GM06990 (cell line): Measurements from ENCODE around the gene FZR1.
"Not testable (repeated sequence)": the region's sequence is repeated elsewhere in the genome, so short reads cannot be mapped to it uniquely, and the experiment has no call there.

Source experiments
- DNase-seq: peaks from one replicate; pipeline ENCODE4 v3.0.0-alpha.2; 2011; ENCODE audit not compliant: insufficient read length; ENCODE audit errors: extremely low read depth
- H3K27me3 ChIP-seq: replicated peaks from 2 replicates; pipeline ENCODE4 v1.6.0; 2011; ENCODE audit warnings: low read length; ENCODE audit not compliant: control insufficient read depth, insufficient read depth
- H3K36me3 ChIP-seq: 2 replicates; pipeline ENCODE4 v1.5.1; 2011; ENCODE audit warnings: low read length; ENCODE audit not compliant: control insufficient read depth, insufficient read depth
- H3K4me3 ChIP-seq: replicated peaks from 2 replicates; pipeline ENCODE4 v1.5.1; 2011; ENCODE audit warnings: low read depth, mild to moderate bottlenecking, control low read depth, low read length
- CTCF ChIP-seq: IDR thresholded peaks from 2 replicates; pipeline ENCODE4 v1.5.1; 2011; ENCODE audit warnings: low read length, control low read depth, mild to moderate bottlenecking, inconsistent platforms; ENCODE audit not compliant: insufficient read depth, poor library complexity, severe bottlenecking

The FZR1 gene

DNA sequence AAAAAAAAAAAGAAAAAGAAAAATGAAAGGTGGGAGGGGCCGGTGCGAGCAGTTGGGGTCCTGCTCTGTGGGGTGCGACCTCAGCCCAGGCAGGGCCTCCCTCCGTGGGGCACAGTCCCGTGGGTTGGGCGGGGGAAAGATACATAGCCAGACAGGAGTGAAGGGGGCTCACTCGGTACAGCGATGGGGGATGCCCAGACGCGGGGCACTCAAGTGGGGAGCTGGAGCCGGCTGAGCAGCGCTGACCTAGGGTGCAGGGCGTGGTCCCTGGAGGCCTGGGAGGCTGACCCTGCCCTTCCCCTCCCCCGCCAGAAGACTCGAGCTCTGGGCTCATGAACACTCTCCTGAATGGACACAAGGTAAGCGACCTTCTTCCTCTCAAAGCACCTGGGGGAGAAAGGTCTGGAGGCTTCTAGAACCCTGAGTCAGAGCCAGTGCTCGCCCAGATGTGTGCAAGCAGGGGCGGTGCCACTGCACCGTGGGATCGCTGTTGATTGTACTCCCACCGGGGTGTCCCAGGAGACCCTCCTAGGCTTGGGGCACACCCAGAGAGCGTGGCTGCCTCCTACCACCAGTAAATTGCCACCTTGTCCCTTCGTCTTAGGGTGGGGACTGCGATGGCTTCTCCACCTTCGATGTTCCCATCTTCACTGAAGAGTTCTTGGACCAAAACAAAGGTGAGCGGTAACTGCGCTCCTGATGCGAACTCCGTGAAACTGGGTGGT, 70.0 kb downstream of the FZR1 start:
- TF ChIP-seq CTCF, result no peak

DNA sequence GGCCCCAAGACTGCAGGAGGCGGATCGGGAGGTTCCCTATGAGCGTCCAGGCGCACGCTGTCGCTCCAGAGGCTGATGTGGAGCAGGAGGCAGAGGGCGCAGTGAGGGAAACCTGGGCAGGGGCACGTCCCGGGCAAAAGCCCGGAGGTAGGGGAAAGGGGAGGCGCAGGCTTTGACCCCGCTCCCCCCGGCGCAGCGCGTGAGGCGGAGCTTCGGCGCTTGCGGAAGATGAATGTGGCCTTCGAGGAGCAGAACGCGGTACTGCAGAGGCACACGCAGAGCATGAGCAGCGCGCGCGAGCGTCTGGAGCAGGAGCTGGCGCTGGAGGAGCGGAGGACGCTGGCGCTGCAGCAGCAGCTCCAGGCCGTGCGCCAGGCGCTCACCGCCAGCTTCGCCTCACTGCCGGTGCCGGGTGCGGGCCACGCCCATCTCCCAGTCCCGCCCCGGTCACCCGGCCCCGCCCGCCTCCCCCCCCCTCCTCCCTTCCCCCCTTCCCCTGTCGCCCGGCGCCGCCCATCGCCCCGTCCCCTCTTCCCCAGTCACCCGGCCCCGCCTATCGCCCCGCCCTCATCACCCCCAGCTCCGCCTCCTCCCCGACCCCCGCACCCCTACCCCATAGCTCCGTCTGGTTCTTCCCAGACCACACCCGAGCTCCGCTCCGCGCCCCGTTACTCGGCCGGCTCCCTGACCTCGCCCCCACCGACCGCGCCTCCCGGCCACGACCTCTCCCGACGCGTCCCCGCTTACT, 70.8 kb downstream of the FZR1 start:
- Histone ChIP-seq H3K4me3 (no peak overlapping the region; the same call in 1 of the 2 replicates), H3K27me3 (no peaks in the 10 kb centered on the region), H3K36me3 (peaks cover 5% of the 10 kb centered on the region)
- TF ChIP-seq CTCF, result no peak
- DNase-seq, result no peak

More for the DNA sequence above, 70.0 kb downstream of the FZR1 start:
- Histone ChIP-seq H3K27me3 (no peaks in the 10 kb centered on the region), H3K36me3 (peaks cover 5% of the 10 kb centered on the region), H3K4me3 (no peak overlapping the region; the same call in 1 of the 2 replicates)
- no peak for DNase-seq

- TF ChIP-seq CTCF, result no peak
- Histone ChIP-seq H3K27me3 (no peaks in the 10 kb centered on the region), H3K4me3 (no peak overlapping the region), H3K36me3 (peaks cover 5% of the 10 kb centered on the region)
- no peak for DNase-seq
These were observed 71.7 kb downstream of the FZR1 start for GRCh38 chr19:3577723-3578344.

DNA sequence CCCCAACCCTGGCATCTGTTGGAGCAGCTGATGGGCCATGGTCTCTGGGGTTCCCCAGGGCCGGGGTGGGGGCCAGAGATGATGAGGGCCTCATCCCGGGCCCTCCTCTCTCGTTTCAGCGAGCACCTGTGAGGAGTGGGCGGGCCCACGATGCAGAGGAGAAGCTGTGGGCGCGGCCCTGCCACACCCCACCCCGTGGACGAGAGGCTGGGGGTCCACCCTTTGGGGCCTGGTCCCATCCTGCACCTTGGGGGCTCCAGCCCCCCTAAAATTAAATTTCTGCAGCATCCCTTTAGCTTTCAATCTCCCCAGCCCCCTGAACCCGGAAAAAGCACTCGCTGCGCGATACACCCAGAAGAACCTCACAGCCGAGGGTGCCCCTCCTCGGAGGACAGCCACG, 72.3 kb downstream of the FZR1 start:
- no peak for DNase-seq
- Histone ChIP-seq H3K4me3 (no peak overlapping the region), H3K36me3 (peaks cover 5% of the 10 kb centered on the region), H3K27me3 (no peaks in the 10 kb centered on the region)
- no peak for TF ChIP-seq CTCF

DNA sequence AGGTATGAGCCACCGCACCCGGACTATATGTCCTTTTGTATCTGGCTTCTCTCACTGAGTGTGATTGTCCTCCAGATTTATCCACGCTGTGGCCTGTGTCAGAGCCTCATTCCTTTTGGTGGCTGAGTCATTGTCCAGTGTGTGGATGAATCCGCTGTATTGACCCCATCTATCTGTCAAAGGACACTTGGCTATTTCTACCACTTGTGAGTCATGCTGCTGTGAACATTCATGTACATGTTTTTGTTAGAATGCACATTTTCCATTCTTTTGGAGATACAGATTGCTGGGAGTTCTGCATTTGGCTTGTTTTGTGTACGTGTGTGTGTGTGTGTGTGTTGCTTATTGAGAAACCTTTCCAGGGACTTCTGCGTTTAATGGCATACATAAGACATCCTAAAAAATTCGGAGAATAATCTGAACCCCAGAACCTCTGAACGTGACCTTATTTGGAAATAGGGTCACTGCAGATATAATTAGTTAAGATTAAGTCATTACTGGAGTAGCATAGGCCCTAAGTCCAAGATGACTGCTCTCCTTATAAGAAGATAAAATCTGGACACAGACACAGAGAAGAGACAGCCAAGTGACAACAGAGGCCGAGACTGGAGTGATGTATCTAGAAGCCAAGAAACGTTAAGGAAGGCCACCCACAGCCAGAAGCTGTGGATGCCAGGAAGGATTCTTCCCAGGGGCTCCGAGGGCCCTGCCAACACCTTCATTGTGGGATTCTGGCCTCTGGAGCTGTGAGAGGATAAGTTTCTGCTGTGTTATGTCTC, 74.2 kb downstream of the FZR1 start:
- Histone ChIP-seq H3K36me3 (peaks cover 5% of the 10 kb centered on the region), H3K4me3 (no peak overlapping the region), H3K27me3 (no peaks in the 10 kb centered on the region)
- no peak for DNase-seq
- TF ChIP-seq CTCF, result no peak

DNA sequence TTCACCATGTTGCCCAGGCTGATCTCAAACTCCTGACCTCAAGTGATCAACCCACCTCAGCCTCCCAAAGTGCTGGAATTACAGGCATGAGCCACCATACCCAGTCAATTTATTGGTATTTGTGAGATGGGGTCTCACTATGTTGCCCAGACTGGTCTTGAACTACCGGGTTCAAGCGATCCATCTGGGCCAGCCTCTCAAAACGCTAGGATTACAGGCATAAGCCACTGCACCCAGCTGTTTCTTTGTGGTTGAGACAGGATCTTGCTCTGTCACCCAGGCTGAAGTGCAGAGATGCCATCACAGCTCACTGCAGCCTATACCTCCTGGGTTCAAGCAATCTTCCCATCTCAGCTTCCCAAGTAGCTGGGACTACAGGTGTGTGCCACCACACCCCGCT, 75.7 kb downstream of the FZR1 start:
- H3K4me3 ChIP-seq, DNase-seq, H3K27me3 ChIP-seq, H3K36me3 ChIP-seq: not testable (repeated sequence)

DNA sequence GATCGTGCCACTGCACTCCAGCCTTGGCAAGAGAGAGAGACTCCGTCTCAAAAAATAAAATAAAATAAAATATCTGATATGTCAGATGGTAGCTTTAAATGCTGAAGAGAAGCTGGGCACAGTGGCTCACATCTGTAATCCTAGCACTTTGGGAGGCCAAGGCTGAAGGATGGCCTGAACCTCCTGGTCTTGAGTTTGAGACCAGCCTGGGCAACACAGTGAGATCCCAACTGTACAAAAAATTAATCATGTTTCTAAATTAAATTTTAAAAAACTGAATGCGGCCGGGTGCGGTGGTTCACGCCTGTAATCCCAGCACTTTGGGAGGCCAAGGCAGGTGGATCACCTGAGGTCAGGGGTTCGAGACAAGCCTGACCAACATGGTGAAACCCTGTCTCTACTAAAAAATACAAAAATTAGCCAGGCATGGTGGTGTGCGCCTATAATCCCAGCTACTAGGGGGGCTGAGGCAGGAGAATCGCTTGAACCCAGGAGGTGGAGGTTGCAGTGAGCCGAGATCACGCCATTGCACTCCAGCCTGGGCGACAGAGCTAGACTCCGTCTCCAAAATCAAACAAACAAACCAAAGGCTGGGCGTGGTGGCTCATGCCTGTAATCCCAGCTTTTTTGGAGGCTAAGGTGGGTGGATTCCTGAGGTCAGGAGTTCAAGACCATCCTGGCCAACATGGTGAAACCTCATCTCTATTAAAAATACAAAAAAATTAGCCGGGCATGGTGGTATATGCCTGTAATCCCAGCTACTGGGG, 78.1 kb downstream of the FZR1 start:
- H3K4me3 ChIP-seq, DNase-seq, H3K36me3 ChIP-seq, H3K27me3 ChIP-seq: not testable (repeated sequence)
